ENCODE measurements around the gene GPSM1.

DNA sequence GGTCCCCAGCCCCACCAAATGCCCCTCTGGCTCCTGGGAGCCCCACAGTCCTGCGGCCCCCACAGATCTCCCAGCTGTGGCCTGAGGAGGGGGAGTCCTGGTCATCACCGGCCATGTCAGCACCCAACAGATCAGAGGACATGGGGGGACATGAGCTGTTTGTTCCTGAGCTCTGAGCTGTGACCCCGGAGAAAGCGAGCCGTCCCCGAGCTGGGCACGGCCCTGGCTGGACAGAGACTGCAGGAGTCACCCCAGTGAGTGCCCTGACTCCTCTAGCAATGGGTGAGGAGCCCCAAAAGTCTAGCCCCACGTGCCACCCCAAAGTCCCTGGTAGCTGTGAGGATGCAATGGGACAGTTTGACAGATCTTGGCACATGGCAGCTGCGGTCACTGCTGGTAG is 49.1 kb upstream of the GPSM1 start:
- TF ChIP-seq CTCF (IDR thresholded peaks at IDR 0.05; ENCODE audit: low read depth, low read length, missing input control) (no peak), REST (IDR thresholded peaks at IDR 0.05) (no peak), TAF1 (conservative IDR thresholded peaks at IDR 0.05) (no peak), NR2F2 (IDR thresholded peaks at IDR 0.05) (no peak), RAD21 (IDR thresholded peaks at IDR 0.05) (no peak), YY1 (IDR thresholded peaks at IDR 0.05) (no peak), GABPA (IDR thresholded peaks at IDR 0.05 in 1 of 2, conservative IDR thresholded peaks at IDR 0.05 in 1 of 2) (no peak), EGR1 (IDR thresholded peaks at IDR 0.05; ENCODE audit: low read depth in 2 of 2) (no peak), ATF3 (IDR thresholded peaks at IDR 0.05) (no peak), FOXA2 (IDR thresholded peaks at IDR 0.05) (no peak), HNF4G (IDR thresholded peaks at IDR 0.05) (no peak), JUND (IDR thresholded peaks at IDR 0.05) (no peak)
- TF ChIP-seq, protein P1, sequence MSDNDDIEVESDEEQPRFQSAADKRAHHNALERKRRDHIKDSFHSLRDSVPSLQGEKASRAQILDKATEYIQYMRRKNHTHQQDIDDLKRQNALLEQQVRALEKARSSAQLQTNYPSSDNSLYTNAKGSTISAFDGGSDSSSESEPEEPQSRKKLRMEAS (IDR thresholded peaks at IDR 0.05) = no peak
- TF ChIP-seq, protein P2, sequence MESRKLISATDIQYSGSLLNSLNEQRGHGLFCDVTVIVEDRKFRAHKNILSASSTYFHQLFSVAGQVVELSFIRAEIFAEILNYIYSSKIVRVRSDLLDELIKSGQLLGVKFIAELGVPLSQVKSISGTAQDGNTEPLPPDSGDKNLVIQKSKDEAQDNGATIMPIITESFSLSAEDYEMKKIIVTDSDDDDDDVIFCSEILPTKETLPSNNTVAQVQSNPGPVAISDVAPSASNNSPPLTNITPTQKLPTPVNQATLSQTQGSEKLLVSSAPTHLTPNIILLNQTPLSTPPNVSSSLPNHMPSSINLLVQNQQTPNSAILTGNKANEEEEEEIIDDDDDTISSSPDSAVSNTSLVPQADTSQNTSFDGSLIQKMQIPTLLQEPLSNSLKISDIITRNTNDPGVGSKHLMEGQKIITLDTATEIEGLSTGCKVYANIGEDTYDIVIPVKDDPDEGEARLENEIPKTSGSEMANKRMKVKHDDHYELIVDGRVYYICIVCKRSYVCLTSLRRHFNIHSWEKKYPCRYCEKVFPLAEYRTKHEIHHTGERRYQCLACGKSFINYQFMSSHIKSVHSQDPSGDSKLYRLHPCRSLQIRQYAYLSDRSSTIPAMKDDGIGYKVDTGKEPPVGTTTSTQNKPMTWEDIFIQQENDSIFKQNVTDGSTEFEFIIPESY (IDR thresholded peaks at IDR 0.05) = no peak

Measured in liver (tissue), 3 donors.